ENCODE results near the gene MAS1.

Gene MAS1

GRCh38 chr6:159931846-159932245, 41.1 kb downstream of the MAS1 start:
- WGBS (ENCODE audit: extremely low coverage, insufficient coverage, low lambda C conversion rate), result no CpG with 5 or more reads among the region's 4 CpGs
- no peak overlapping the region for H3K18ac ChIP-seq (ENCODE audit: low read length)
- H3K4me1 ChIP-seq (ENCODE audit: control insufficient read depth, low read depth, low read length), result no peaks in the 10 kb centered on the region
- no peak overlapping the region for H3K27ac ChIP-seq (ENCODE audit: low read depth, low read length)
- no peaks in the 10 kb centered on the region for H3K36me3 ChIP-seq (ENCODE audit: control insufficient read depth, insufficient read depth, low read length)
- H3K79me1 ChIP-seq (ENCODE audit: low read length), result no peaks in the 10 kb centered on the region
- no peak for DNase-seq
- no peak overlapping the region for H2AK5ac ChIP-seq (ENCODE audit: low read length)
- no peak overlapping the region for H3K4me3 ChIP-seq (ENCODE audit: low read length)
- no peak overlapping the region for H3K56ac ChIP-seq (ENCODE audit: low read length)
- no peak overlapping the region for H4K8ac ChIP-seq (ENCODE audit: low read depth, low read length)
- H3K4me2 ChIP-seq (ENCODE audit: low read length), result no peak overlapping the region
- no peaks in the 10 kb centered on the region for H3K79me2 ChIP-seq (ENCODE audit: control insufficient read depth, insufficient read depth, low read length)
- no peak overlapping the region for H3K9ac ChIP-seq (ENCODE audit: low read length)
- no peak overlapping the region for H2BK15ac ChIP-seq (replicated peaks; ENCODE audit: low read depth)
- H2BK120ac ChIP-seq (ENCODE audit: low read depth, low read length), result no peak overlapping the region
- H3K4ac ChIP-seq (ENCODE audit: low read depth, low read length), result no peak overlapping the region
- no peak overlapping the region for H4K5ac ChIP-seq (ENCODE audit: low read length)
- H2BK5ac ChIP-seq (ENCODE audit: low read length), result no peak overlapping the region
- H3K23ac ChIP-seq (ENCODE audit: low read length), result no peak overlapping the region
- H3K27me3 ChIP-seq (ENCODE audit: insufficient read depth, low read length, poor library complexity), result no peaks in the 10 kb centered on the region

- H3K36me3 ChIP-seq (ENCODE audit: control insufficient read depth, insufficient read depth, low read length), result no peaks in the 10 kb centered on the region
Observed at GRCh38 chr6:159933077-159933476, 42.3 kb downstream of the MAS1 start.

GRCh38 chr6:159934181-159934580, 43.4 kb downstream of the MAS1 start:
- Histone ChIP-seq H4K8ac (ENCODE audit: low read depth, low read length) (no peak overlapping the region), H3K4me2 (ENCODE audit: low read length) (no peak overlapping the region), H3K4ac (ENCODE audit: low read depth, low read length) (no peak overlapping the region), H4K5ac (ENCODE audit: low read length) (no peak overlapping the region), H3K4me1 (ENCODE audit: control insufficient read depth, low read depth, low read length) (no peaks in the 10 kb centered on the region), H2BK120ac (ENCODE audit: low read depth, low read length) (no peak overlapping the region), H3K36me3 (ENCODE audit: control insufficient read depth, insufficient read depth, low read length) (no peaks in the 10 kb centered on the region), H2BK15ac (replicated peaks; ENCODE audit: low read depth) (no peak overlapping the region), H3K9ac (ENCODE audit: low read length) (no peak overlapping the region), H2AK5ac (ENCODE audit: low read length) (no peak overlapping the region), H3K79me2 (ENCODE audit: control insufficient read depth, insufficient read depth, low read length) (no peaks in the 10 kb centered on the region), H3K79me1 (ENCODE audit: low read length) (no peaks in the 10 kb centered on the region), H3K23ac (ENCODE audit: low read length) (no peak overlapping the region), H3K27me3 (ENCODE audit: insufficient read depth, low read length, poor library complexity) (no peaks in the 10 kb centered on the region), H2BK5ac (ENCODE audit: low read length) (no peak overlapping the region), H3K27ac (ENCODE audit: low read depth, low read length) (no peak overlapping the region), H3K56ac (ENCODE audit: low read length) (no peak overlapping the region), H3K18ac (ENCODE audit: low read length) (no peak overlapping the region), H3K4me3 (ENCODE audit: low read length) (no peak overlapping the region)
- WGBS (ENCODE audit: extremely low coverage, insufficient coverage, low lambda C conversion rate), result no CpG with 5 or more reads among the region's 4 CpGs
- DNase-seq, result no peak

More at GRCh38 chr6:159933077-159933476, 42.3 kb downstream of the MAS1 start:
- H3K79me1 ChIP-seq (ENCODE audit: low read length), result no peaks in the 10 kb centered on the region
- H3K56ac ChIP-seq (ENCODE audit: low read length), result no peak overlapping the region
- no peak overlapping the region for H3K4me3 ChIP-seq (ENCODE audit: low read length)
- no peak overlapping the region for H3K4ac ChIP-seq (ENCODE audit: low read depth, low read length)
- no peak overlapping the region for H3K18ac ChIP-seq (ENCODE audit: low read length)
- H3K23ac ChIP-seq (ENCODE audit: low read length), result no peak overlapping the region
- no peak overlapping the region for H4K5ac ChIP-seq (ENCODE audit: low read length)
- H3K9ac ChIP-seq (ENCODE audit: low read length), result no peak overlapping the region
- H3K4me1 ChIP-seq (ENCODE audit: control insufficient read depth, low read depth, low read length), result no peaks in the 10 kb centered on the region
- H3K4me2 ChIP-seq (ENCODE audit: low read length), result no peak overlapping the region
- no peaks in the 10 kb centered on the region for H3K27me3 ChIP-seq (ENCODE audit: insufficient read depth, low read length, poor library complexity)
- no peak overlapping the region for H2BK5ac ChIP-seq (ENCODE audit: low read length)
- H2BK120ac ChIP-seq (ENCODE audit: low read depth, low read length), result no peak overlapping the region
- no peaks in the 10 kb centered on the region for H3K79me2 ChIP-seq (ENCODE audit: control insufficient read depth, insufficient read depth, low read length)
- no CpG with 5 or more reads among the region's 1 CpG for WGBS (ENCODE audit: extremely low coverage, insufficient coverage, low lambda C conversion rate)
- DNase-seq, result no peak
- H4K8ac ChIP-seq (ENCODE audit: low read depth, low read length), result no peak overlapping the region
- no peak overlapping the region for H2BK15ac ChIP-seq (replicated peaks; ENCODE audit: low read depth)
- no peak overlapping the region for H3K27ac ChIP-seq (ENCODE audit: low read depth, low read length)
- H2AK5ac ChIP-seq (ENCODE audit: low read length), result no peak overlapping the region

GRCh38 chr6:159935065-159935464, 44.3 kb downstream of the MAS1 start:
- H3K56ac ChIP-seq (ENCODE audit: low read length), result no peak overlapping the region
- no peak overlapping the region for H3K23ac ChIP-seq (ENCODE audit: low read length)
- no peak overlapping the region for H3K9ac ChIP-seq (ENCODE audit: low read length)
- H3K79me1 ChIP-seq (ENCODE audit: low read length), result no peaks in the 10 kb centered on the region
- H3K18ac ChIP-seq (ENCODE audit: low read length), result no peak overlapping the region
- no peak overlapping the region for H3K4ac ChIP-seq (ENCODE audit: low read depth, low read length)
- DNase-seq, result no peak
- no peaks in the 10 kb centered on the region for H3K4me1 ChIP-seq (ENCODE audit: control insufficient read depth, low read depth, low read length)
- no peak overlapping the region for H2BK120ac ChIP-seq (ENCODE audit: low read depth, low read length)
- H4K8ac ChIP-seq (ENCODE audit: low read depth, low read length), result no peak overlapping the region
- H3K79me2 ChIP-seq (ENCODE audit: control insufficient read depth, insufficient read depth, low read length), result no peaks in the 10 kb centered on the region
- H2AK5ac ChIP-seq (ENCODE audit: low read length), result no peak overlapping the region
- no peaks in the 10 kb centered on the region for H3K36me3 ChIP-seq (ENCODE audit: control insufficient read depth, insufficient read depth, low read length)
- no peaks in the 10 kb centered on the region for H3K27me3 ChIP-seq (ENCODE audit: insufficient read depth, low read length, poor library complexity)
- H3K4me3 ChIP-seq (ENCODE audit: low read length), result no peak overlapping the region
- H3K27ac ChIP-seq (ENCODE audit: low read depth, low read length), result no peak overlapping the region
- no peak overlapping the region for H2BK15ac ChIP-seq (replicated peaks; ENCODE audit: low read depth)
- H3K4me2 ChIP-seq (ENCODE audit: low read length), result no peak overlapping the region
- H2BK5ac ChIP-seq (ENCODE audit: low read length), result no peak overlapping the region
- H4K5ac ChIP-seq (ENCODE audit: low read length), result no peak overlapping the region
- WGBS (ENCODE audit: extremely low coverage, insufficient coverage, low lambda C conversion rate), result no CpG with 5 or more reads among the region's 2 CpGs

GRCh38 chr6:159935633-159936032, 44.8 kb downstream of the MAS1 start:
- no peak overlapping the region for H3K9ac ChIP-seq (ENCODE audit: low read length)
- H4K5ac ChIP-seq (ENCODE audit: low read length), result no peak overlapping the region
- no peaks in the 10 kb centered on the region for H3K79me2 ChIP-seq (ENCODE audit: control insufficient read depth, insufficient read depth, low read length)
- no peak overlapping the region for H2BK5ac ChIP-seq (ENCODE audit: low read length)
- H3K18ac ChIP-seq (ENCODE audit: low read length), result no peak overlapping the region
- H3K79me1 ChIP-seq (ENCODE audit: low read length), result no peaks in the 10 kb centered on the region
- no peak overlapping the region for H2BK120ac ChIP-seq (ENCODE audit: low read depth, low read length)
- H3K4me3 ChIP-seq (ENCODE audit: low read length), result no peak overlapping the region
- no peak for DNase-seq
- H3K27me3 ChIP-seq (ENCODE audit: insufficient read depth, low read length, poor library complexity), result no peaks in the 10 kb centered on the region
- no peaks in the 10 kb centered on the region for H3K36me3 ChIP-seq (ENCODE audit: control insufficient read depth, insufficient read depth, low read length)
- H3K4me2 ChIP-seq (ENCODE audit: low read length), result no peak overlapping the region
- H2BK15ac ChIP-seq (replicated peaks; ENCODE audit: low read depth), result no peak overlapping the region
- WGBS (ENCODE audit: extremely low coverage, insufficient coverage, low lambda C conversion rate), result no CpG with 5 or more reads among the region's 2 CpGs
- H3K4me1 ChIP-seq (ENCODE audit: control insufficient read depth, low read depth, low read length), result no peaks in the 10 kb centered on the region
- H3K27ac ChIP-seq (ENCODE audit: low read depth, low read length), result no peak overlapping the region
- H3K56ac ChIP-seq (ENCODE audit: low read length), result no peak overlapping the region
- H3K4ac ChIP-seq (ENCODE audit: low read depth, low read length), result no peak overlapping the region
- H2AK5ac ChIP-seq (ENCODE audit: low read length), result no peak overlapping the region
- no peak overlapping the region for H4K8ac ChIP-seq (ENCODE audit: low read depth, low read length)
- H3K23ac ChIP-seq (ENCODE audit: low read length), result no peak overlapping the region

GRCh38 chr6:159939591-159940016, 48.8 kb downstream of the MAS1 start:
- H2AK5ac ChIP-seq (ENCODE audit: low read length), result no peak overlapping the region
- no peak overlapping the region for H3K4me2 ChIP-seq (ENCODE audit: low read length)
- no peak for DNase-seq
- no CpG with 5 or more reads among the region's 6 CpGs for WGBS (ENCODE audit: extremely low coverage, insufficient coverage, low lambda C conversion rate)
- no peaks in the 10 kb centered on the region for H3K27me3 ChIP-seq (ENCODE audit: insufficient read depth, low read length, poor library complexity)
- H4K5ac ChIP-seq (ENCODE audit: low read length), result no peak overlapping the region
- no peak overlapping the region for H3K4ac ChIP-seq (ENCODE audit: low read depth, low read length)
- no peak overlapping the region for H4K8ac ChIP-seq (ENCODE audit: low read depth, low read length)
- no peak overlapping the region for H2BK120ac ChIP-seq (ENCODE audit: low read depth, low read length)
- H3K36me3 ChIP-seq (ENCODE audit: control insufficient read depth, insufficient read depth, low read length), result no peaks in the 10 kb centered on the region
- H2BK15ac ChIP-seq (replicated peaks; ENCODE audit: low read depth), result no peak overlapping the region
- no peak overlapping the region for H3K4me3 ChIP-seq (ENCODE audit: low read length)
- no peak overlapping the region for H3K27ac ChIP-seq (ENCODE audit: low read depth, low read length)
- no peak overlapping the region for H3K9ac ChIP-seq (ENCODE audit: low read length)
- H2BK5ac ChIP-seq (ENCODE audit: low read length), result no peak overlapping the region
- H3K56ac ChIP-seq (ENCODE audit: low read length), result no peak overlapping the region
- no peak overlapping the region for H3K23ac ChIP-seq (ENCODE audit: low read length)
- H3K79me2 ChIP-seq (ENCODE audit: control insufficient read depth, insufficient read depth, low read length), result no peaks in the 10 kb centered on the region
- H3K18ac ChIP-seq (ENCODE audit: low read length), result no peak overlapping the region
- H3K79me1 ChIP-seq (ENCODE audit: low read length), result no peaks in the 10 kb centered on the region
- no peaks in the 10 kb centered on the region for H3K4me1 ChIP-seq (ENCODE audit: control insufficient read depth, low read depth, low read length)
